ENCODE results near the gene TLCD2. TPM values are rescaled to one million over a fixed set of nuclear protein-coding genes. Genes with fewer than 3 reads are reported as not detected.

The TLCD2 gene
- total RNA-seq, 1 experiment from 2014 or later, result 1.5 TPM

DNA sequence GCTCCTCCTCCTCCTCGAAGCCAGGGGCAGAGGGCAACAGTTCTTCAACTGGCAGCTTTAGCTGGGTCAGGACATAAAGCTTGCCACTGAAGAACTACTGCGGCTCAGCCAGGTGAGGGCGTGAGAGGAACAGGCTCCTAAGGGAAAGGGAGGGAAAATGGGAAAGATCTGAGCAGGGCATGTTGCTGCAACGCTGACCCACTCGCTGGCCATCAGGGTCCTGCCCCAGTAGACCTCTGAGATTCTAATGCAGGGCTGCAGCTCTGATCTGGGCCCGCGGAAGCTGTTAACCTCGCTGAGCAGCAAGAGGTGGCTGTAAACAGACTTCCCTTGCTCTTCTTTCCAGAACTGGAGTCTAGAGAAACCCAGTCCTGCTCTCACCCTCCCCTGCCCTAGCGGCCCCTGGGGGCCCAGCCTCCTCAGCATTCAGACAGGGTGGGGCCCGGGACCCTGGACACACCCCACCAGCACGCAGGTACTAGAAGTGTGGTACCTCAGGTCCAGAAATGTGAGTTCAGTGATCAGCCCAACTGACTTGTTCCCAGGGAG is 3.8 kb upstream of the TLCD2 start:
- H3K79me2 ChIP-seq (ENCODE audit: insufficient read depth, low read length), result no peaks in the 10 kb centered on the region
- no peak overlapping the region for H2BK5ac ChIP-seq (ENCODE audit: insufficient read length, low read length)
- H2AFZ ChIP-seq (ENCODE audit: low read length), result no peak overlapping the region
- no peaks in the 10 kb centered on the region; a peak in 1 of 5 replicates for H3K9me3 Mint-ChIP-seq
- H3K23ac ChIP-seq (ENCODE audit: insufficient read length, low read depth, low read length), result no peak overlapping the region
- H3K27me3 ChIP-seq (ENCODE audit: insufficient read depth, low read length), result no peaks in the 10 kb centered on the region
- peaks cover 1% of the 10 kb centered on the region; the same call in 1 of the 2 replicates for H3K27me3 Mint-ChIP-seq (ENCODE audit: low read depth)
- H3K4ac ChIP-seq (ENCODE audit: low read depth, low read length), result no peak overlapping the region
- no peak overlapping the region for H2AK5ac ChIP-seq (ENCODE audit: insufficient read length, low read length)
- H3K9ac ChIP-seq (ENCODE audit: extremely low read depth, insufficient read length, low read length), result no peak overlapping the region
- H3K36me3 Mint-ChIP-seq (ENCODE audit: insufficient read depth in 1 of 3, low read depth in 3 of 3), result peaks cover 0 to 13% (median 2%) of the 10 kb centered on the region in 3 experiments; a peak in 3 of 7 replicates
- no peak overlapping the region for H4K91ac ChIP-seq (ENCODE audit: insufficient read length, low read depth, low read length)
- no CpG with 5 or more reads among the region's 11 CpGs for WGBS (ENCODE audit: extremely low coverage, insufficient read length, low lambda C conversion rate)
- no peak overlapping the region for H3K18ac ChIP-seq (ENCODE audit: insufficient read length, low read depth, low read length)
- H4K5ac ChIP-seq (ENCODE audit: insufficient read length, low read depth, low read length), result no peak overlapping the region
- H4K8ac ChIP-seq (replicated peaks; ENCODE audit: insufficient read length, low read depth, low read length), result no peak overlapping the region
- H3K23me2 ChIP-seq (ENCODE audit: insufficient read length, low read depth, low read length, poor library complexity, severe bottlenecking), result peaks cover 35% of the 10 kb centered on the region
- H3K56ac ChIP-seq (ENCODE audit: insufficient read length, low read depth, low read length), result no peak overlapping the region
- no peak overlapping the region for H2BK15ac ChIP-seq (ENCODE audit: low read depth, low read length)
- peaks cover 2% of the 10 kb centered on the region; the same call in 1 of the 2 replicates for H3K4me1 ChIP-seq (ENCODE audit: insufficient read depth, low read length)
- H3K14ac ChIP-seq (ENCODE audit: insufficient read depth, low read length), result no peak overlapping the region
- H3K4me1 Mint-ChIP-seq, result peaks cover 37 to 40% of the 10 kb centered on the region in 2 experiments
- peak overlapping the region; percentile 65 for H3K4me2 ChIP-seq (ENCODE audit: insufficient read depth, insufficient read length, low read length)
- H3K4me3 Mint-ChIP-seq, result peak overlapping the region; percentile 88 to 94
- H2BK12ac ChIP-seq (ENCODE audit: insufficient read length, low read depth, low read length), result no peak overlapping the region
- H2BK20ac ChIP-seq (ENCODE audit: low read depth, low read length, poor library complexity, severe bottlenecking), result no peak overlapping the region
- TF ChIP-seq, protein P1, sequence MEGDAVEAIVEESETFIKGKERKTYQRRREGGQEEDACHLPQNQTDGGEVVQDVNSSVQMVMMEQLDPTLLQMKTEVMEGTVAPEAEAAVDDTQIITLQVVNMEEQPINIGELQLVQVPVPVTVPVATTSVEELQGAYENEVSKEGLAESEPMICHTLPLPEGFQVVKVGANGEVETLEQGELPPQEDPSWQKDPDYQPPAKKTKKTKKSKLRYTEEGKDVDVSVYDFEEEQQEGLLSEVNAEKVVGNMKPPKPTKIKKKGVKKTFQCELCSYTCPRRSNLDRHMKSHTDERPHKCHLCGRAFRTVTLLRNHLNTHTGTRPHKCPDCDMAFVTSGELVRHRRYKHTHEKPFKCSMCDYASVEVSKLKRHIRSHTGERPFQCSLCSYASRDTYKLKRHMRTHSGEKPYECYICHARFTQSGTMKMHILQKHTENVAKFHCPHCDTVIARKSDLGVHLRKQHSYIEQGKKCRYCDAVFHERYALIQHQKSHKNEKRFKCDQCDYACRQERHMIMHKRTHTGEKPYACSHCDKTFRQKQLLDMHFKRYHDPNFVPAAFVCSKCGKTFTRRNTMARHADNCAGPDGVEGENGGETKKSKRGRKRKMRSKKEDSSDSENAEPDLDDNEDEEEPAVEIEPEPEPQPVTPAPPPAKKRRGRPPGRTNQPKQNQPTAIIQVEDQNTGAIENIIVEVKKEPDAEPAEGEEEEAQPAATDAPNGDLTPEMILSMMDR (conservative IDR thresholded peaks at IDR 0.05), result peak; percentile 74
- DNase-seq, result peak; percentile 93
- no peaks in the 10 kb centered on the region for H3K79me1 ChIP-seq (ENCODE audit: insufficient read depth, low read depth, low read length, poor library complexity, severe bottlenecking)
- H3K27ac Mint-ChIP-seq, result peak overlapping the region; percentile 48 to 92 (median 64); a peak in 5 of 7 replicates
- no peak overlapping the region for H2BK120ac ChIP-seq (ENCODE audit: low read depth, low read length, poor library complexity, severe bottlenecking)
- no peaks in the 10 kb centered on the region for H4K20me1 ChIP-seq (ENCODE audit: control insufficient read depth, insufficient read depth, insufficient read length)
- no peak overlapping the region for H3T11ph ChIP-seq (ENCODE audit: low read length)
- H3K9me3 ChIP-seq (ENCODE audit: control insufficient read depth, low read depth, low read length), result no peaks in the 10 kb centered on the region
- H3K27ac ChIP-seq (ENCODE audit: insufficient read length, low read depth, low read length), result no peak overlapping the region

All from H9 (cell line).